ENCODE data around the gene ATP1B4. TPM values are rescaled to one million over a fixed set of nuclear protein-coding genes. Genes with fewer than 3 reads are reported as not detected.

The ATP1B4 gene
- total and polyA plus RNA-seq, 2 of the 8 experiments (the other 6 are each of a cell fraction or from before 2014, with no cell fraction given) = not detected

DNA sequence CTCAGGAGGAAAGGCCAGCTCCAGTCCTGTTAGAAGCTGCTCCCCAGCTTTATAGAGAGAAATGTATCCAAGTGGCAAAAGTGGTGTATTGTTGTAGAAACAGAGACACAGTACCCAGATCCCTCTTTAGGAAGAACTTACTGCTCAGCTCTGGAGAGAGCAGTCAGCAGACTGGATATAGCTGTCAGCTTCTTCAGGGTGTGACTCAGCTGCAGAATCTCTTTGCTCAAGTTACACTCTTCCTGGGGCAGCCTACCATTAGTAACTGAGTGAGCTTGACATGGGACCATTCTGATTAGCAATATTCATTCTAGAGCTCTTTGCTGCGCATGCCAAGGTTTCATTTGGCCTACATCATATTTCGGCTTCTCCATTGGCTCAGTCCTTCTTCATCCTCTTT lies 40.5 kb downstream of the ATP1B4 start:
- no peak overlapping the region for H3K4me3 ChIP-seq (ENCODE audit: extremely low read depth in 1 of 4, insufficient read depth in 2 of 4, low read depth in 3 of 4, low read length in 4 of 4)
- H2AFZ ChIP-seq (ENCODE audit: low read length) = no peak overlapping the region
- H3K9ac ChIP-seq (replicated peaks in 1 of 4; ENCODE audit: extremely low read depth in 1 of 4, low read depth in 3 of 4, low read length in 3 of 4) = no peak overlapping the region
- TF ChIP-seq CHD2 (IDR thresholded peaks at IDR 0.05; ENCODE audit: low read length) = no peak
- no peak for TF ChIP-seq SAP30 (IDR thresholded peaks at IDR 0.05; ENCODE audit: insufficient read depth, insufficient replicate concordance, low read length)
- no peak for TF ChIP-seq CBX8 (IDR thresholded peaks at IDR 0.05; ENCODE audit: borderline replicate concordance, low read depth, low read length)
- TF ChIP-seq RXRA (IDR thresholded peaks at IDR 0.05; ENCODE audit: insufficient read depth, low read depth, low read length) = no peak
- no peak for TF ChIP-seq SP2 (IDR thresholded peaks at IDR 0.05; ENCODE audit: low read length)
- no peak for TF ChIP-seq NRF1 (IDR thresholded peaks at IDR 0.05; ENCODE audit: low read depth, low read length)
- no peak for TF ChIP-seq ATF2 (IDR thresholded peaks at IDR 0.05; ENCODE audit: low read length)
- TF ChIP-seq SIX5 (IDR thresholded peaks at IDR 0.05; ENCODE audit: low read depth, low read length) = no peak
- TF ChIP-seq FOSL1 (IDR thresholded peaks at IDR 0.05; ENCODE audit: insufficient read depth, low read depth, low read length) = no peak
- no peak for TF ChIP-seq BACH1 (IDR thresholded peaks at IDR 0.05; ENCODE audit: low read length)
- no peak overlapping the region for H2AK5ac ChIP-seq (ENCODE audit: low read depth, low read length)
- no peaks in the 10 kb centered on the region for H3K79me1 ChIP-seq (ENCODE audit: low read depth, low read length)
- H2BK20ac ChIP-seq (ENCODE audit: low read length) = no peak overlapping the region
- CTCF ChIA-PET (ENCODE audit: partially characterized antibody) = interaction anchor here (0.7 kb wide), 2 partner anchors 21 to 37 kb away, joined by 3 to 4 read pairs; no protein-coding TSS in a partner anchor
- no peak overlapping the region for H3K4me2 ChIP-seq (ENCODE audit: insufficient read depth in 1 of 2, low read depth in 2 of 2, low read length in 2 of 2)
- FAIRE-seq (no peak), DNase-seq (ENCODE audit: low read depth in 1 of 2, low spot score in 2 of 2) (no peak)
- H3K27ac ChIP-seq (ENCODE audit: low read depth, low read length) = no peak overlapping the region
- H3K27me3 ChIP-seq (replicated peaks in 1 of 4; ENCODE audit: control insufficient read depth in 3 of 4, extremely low read depth in 1 of 4, insufficient read depth in 3 of 4, low read length in 3 of 4) = no peaks in the 10 kb centered on the region
- no peaks in the 10 kb centered on the region for H3K36me3 ChIP-seq (ENCODE audit: control insufficient read depth in 2 of 4, insufficient read depth in 4 of 4, low read length in 3 of 4)
- no peak overlapping the region for H4K8ac ChIP-seq (ENCODE audit: extremely low read depth, insufficient read depth, low read length)
- H3K79me2 ChIP-seq (ENCODE audit: control insufficient read depth in 1 of 2, insufficient read depth in 2 of 2, low read length in 2 of 2) = no peaks in the 10 kb centered on the region
- H3K9me3 ChIP-seq (ENCODE audit: insufficient read depth in 2 of 2, low read depth in 1 of 2, low read length in 1 of 2) = no peaks in the 10 kb centered on the region
- WGBS, 2 experiments (ENCODE audit: extremely low coverage in 1 of 2, insufficient coverage in 1 of 2, insufficient read length in 1 of 2, insufficient replicate concordance in 2 of 2, low coverage in 1 of 2, low lambda C conversion rate in 2 of 2, missing lambda C conversion rate in 1 of 2) = 94% methylated on average over 2 of the region's 2 CpGs; no CpG with 5 or more reads in 1 of the 2 experiments
- no peak overlapping the region for H3K56ac ChIP-seq (replicated peaks; ENCODE audit: insufficient read length, low read depth, low read length)
- no peak overlapping the region for H3K23ac ChIP-seq (ENCODE audit: insufficient read length)
- no peak overlapping the region for H2BK15ac ChIP-seq (ENCODE audit: low read length)
- no peak overlapping the region for H4K91ac ChIP-seq (replicated peaks; ENCODE audit: insufficient read length, low read length)
- POLR2A ChIA-PET (ENCODE audit: partially characterized antibody) = no interaction called here
- H3K18ac ChIP-seq (ENCODE audit: extremely low read depth, low read length) = no peak overlapping the region
- no peak overlapping the region for H2BK120ac ChIP-seq (replicated peaks; ENCODE audit: low read depth, low read length)
- no peak overlapping the region for H3K14ac ChIP-seq (ENCODE audit: insufficient read length)
- no peaks in the 10 kb centered on the region for H4K20me1 ChIP-seq (replicated peaks in 1 of 2; ENCODE audit: control insufficient read depth in 1 of 2, insufficient read depth in 2 of 2, low read length in 2 of 2)
- no peak overlapping the region for H2BK12ac ChIP-seq (ENCODE audit: low read depth, low read length)
- H4K5ac ChIP-seq (ENCODE audit: insufficient read length, low read depth, low read length) = no peak overlapping the region
- no peaks in the 10 kb centered on the region for H3K23me2 ChIP-seq (ENCODE audit: low read depth, low read length)
- no peak overlapping the region for H2BK5ac ChIP-seq (ENCODE audit: low read depth, low read length)
- H3K4ac ChIP-seq (replicated peaks; ENCODE audit: insufficient read length, low read depth, low read length) = no peak overlapping the region
- no peaks in the 10 kb centered on the region for H3K4me1 ChIP-seq (replicated peaks in 1 of 4; ENCODE audit: control insufficient read depth in 3 of 4, insufficient read depth in 4 of 4, low read length in 3 of 4)
